RWPE2 (cell line): ENCODE data around the gene SYT9.

ENCODE experiments used
- ATAC-seq: fragments of 200-7000 bp; cut with Tn5 transposase; 3 replicates; pipeline ENCODE4 v1.9.1; 2021; ENCODE audit warnings: low read depth
- DNase-seq: peaks from one replicate; pipeline ENCODE4 v3.0.0-alpha.2; 2020; ENCODE audit warnings: low spot score
- H3K27ac ChIP-seq: fragments of 450-650 bp; 2 replicates; pipeline ENCODE4 v1.5.1; 2017; ENCODE audit warnings: mild to moderate bottlenecking; ENCODE audit not compliant: poor library complexity, severe bottlenecking
- H3K27me3 ChIP-seq: fragments of 250-450 bp; sonication (Bioruptor Pico); 2 replicates; pipeline ENCODE4 v1.5.1; 2021; ENCODE audit warnings: mild to moderate bottlenecking, moderate library complexity; ENCODE audit not compliant: insufficient read depth, poor library complexity, severe bottlenecking
- H3K36me3 ChIP-seq: fragments of 250-450 bp; sonication (Bioruptor Pico); 2 replicates; pipeline ENCODE4 v1.5.1; 2020; ENCODE audit warnings: low read depth, mild to moderate bottlenecking, moderate library complexity
- H3K4me1 ChIP-seq: fragments of 250-450 bp; sonication (Bioruptor Pico); 2 replicates; pipeline ENCODE4 v1.5.1; 2021; ENCODE audit warnings: mild to moderate bottlenecking, moderate library complexity; ENCODE audit not compliant: insufficient read depth, poor library complexity, severe bottlenecking
- H3K4me3 ChIP-seq: fragments of 250-450 bp; sonication (Bioruptor Pico); 2 replicates; pipeline ENCODE4 v1.5.1; 2021; ENCODE audit warnings: mild to moderate bottlenecking, moderate library complexity; ENCODE audit not compliant: severe bottlenecking
- H3K9me3 ChIP-seq: fragments of 250-450 bp; sonication (Bioruptor Pico); 2 replicates; pipeline ENCODE4 v1.5.1; 2021; ENCODE audit warnings: mild to moderate bottlenecking, moderate library complexity; ENCODE audit not compliant: severe bottlenecking
- TF ChIP-seq, protein P1 (sequence below): fragments of 450-650 bp; IDR thresholded peaks from one replicate; pipeline ENCODE4 v1.5.1; 2017; ENCODE audit warnings: mild to moderate bottlenecking, moderate library complexity; ENCODE audit not compliant: poor library complexity, severe bottlenecking

SYT9 gene

DNA sequence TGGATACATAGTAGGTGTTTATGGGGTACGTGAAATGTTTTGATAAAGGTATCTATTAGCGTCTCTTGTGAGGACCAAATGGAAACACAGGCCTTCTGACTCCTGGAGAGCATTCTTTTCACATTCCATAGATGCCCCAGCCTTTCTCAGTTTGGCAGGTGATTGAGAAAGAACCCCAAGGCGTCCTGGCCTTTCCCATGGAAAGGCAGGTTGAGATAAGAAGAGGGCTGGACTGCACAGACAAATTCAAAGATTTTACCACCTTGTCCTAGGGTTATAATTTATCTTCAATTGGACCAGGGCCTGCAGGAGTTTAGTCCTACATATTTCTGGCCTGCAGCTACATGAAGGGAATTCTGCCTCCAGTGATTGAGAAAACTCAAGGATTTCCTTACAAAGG lies 232.9 kb downstream of the SYT9 start:
- no peaks in the 10 kb centered on the region for H3K4me1 ChIP-seq
- no peaks in the 10 kb centered on the region for H3K36me3 ChIP-seq
- no peak overlapping the region for H3K4me3 ChIP-seq
- TF ChIP-seq, protein P1, sequence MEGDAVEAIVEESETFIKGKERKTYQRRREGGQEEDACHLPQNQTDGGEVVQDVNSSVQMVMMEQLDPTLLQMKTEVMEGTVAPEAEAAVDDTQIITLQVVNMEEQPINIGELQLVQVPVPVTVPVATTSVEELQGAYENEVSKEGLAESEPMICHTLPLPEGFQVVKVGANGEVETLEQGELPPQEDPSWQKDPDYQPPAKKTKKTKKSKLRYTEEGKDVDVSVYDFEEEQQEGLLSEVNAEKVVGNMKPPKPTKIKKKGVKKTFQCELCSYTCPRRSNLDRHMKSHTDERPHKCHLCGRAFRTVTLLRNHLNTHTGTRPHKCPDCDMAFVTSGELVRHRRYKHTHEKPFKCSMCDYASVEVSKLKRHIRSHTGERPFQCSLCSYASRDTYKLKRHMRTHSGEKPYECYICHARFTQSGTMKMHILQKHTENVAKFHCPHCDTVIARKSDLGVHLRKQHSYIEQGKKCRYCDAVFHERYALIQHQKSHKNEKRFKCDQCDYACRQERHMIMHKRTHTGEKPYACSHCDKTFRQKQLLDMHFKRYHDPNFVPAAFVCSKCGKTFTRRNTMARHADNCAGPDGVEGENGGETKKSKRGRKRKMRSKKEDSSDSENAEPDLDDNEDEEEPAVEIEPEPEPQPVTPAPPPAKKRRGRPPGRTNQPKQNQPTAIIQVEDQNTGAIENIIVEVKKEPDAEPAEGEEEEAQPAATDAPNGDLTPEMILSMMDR: no peak
- ATAC-seq (no peak), DNase-seq (no peak)
- no peaks in the 10 kb centered on the region for H3K9me3 ChIP-seq
- no peaks in the 10 kb centered on the region for H3K27me3 ChIP-seq
- H3K27ac ChIP-seq: no peak overlapping the region

DNA sequence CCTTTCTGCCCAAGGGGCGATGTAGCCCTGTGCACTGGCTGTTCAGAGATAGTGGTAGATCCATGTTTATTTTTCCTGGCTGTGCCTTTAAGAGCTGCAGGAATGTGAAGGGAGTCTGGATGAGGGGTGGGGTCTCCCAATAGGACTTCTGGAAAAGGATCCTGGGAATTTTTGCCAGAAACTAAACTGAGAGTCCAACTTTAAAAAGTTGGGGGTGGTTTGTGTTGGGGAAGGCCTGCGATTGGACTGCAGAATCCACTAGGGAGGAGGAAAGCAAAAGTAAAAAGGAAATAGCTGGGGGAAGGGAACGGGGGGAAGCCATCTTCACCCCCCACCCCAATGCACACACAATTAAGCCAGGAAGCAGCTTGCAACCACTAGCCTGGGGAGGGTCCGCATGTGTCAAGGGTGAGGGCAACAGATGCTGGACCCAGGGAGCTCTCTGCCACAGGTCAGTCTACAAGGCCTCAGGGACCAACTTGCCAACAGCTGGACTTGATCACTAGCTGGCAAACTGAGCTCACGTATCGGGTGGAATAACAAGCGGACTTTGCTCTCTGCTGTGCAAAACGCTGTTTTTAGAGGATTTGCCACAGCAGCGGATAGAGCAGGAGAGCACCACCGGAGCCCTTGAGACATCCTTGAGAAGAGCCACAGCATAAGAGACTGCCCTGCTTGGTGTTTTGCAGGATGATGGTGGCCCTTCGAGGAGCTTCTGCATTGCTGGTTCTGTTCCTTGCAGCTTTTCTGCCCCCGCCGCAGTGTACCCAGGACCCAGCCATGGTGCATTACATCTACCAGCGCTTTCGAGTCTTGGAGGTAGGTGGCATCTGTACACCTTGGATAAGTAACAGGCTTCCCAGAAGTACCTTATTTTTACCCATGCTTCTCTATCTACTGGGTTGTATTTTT lies 233.7 kb downstream of the SYT9 start, which contains the start of gene OLFML1:
OLFML1 (plus strand) TSS at position 321 of the 912 bp plus-strand sequence; CDS start at position 691, 370 bp downstream.
- Histone ChIP-seq H3K27ac (no peak within 1 kb of the TSS), H3K36me3 (no peaks in the 10 kb centered on the region), H3K4me1 (no peaks in the 10 kb centered on the region), H3K27me3 (no peaks in the 10 kb centered on the region), H3K4me3 (no peak within 1 kb of the TSS), H3K9me3 (no peaks in the 10 kb centered on the region)
- ATAC-seq (no peak), DNase-seq (no peak)
- TF ChIP-seq, protein P1: no peak

DNA sequence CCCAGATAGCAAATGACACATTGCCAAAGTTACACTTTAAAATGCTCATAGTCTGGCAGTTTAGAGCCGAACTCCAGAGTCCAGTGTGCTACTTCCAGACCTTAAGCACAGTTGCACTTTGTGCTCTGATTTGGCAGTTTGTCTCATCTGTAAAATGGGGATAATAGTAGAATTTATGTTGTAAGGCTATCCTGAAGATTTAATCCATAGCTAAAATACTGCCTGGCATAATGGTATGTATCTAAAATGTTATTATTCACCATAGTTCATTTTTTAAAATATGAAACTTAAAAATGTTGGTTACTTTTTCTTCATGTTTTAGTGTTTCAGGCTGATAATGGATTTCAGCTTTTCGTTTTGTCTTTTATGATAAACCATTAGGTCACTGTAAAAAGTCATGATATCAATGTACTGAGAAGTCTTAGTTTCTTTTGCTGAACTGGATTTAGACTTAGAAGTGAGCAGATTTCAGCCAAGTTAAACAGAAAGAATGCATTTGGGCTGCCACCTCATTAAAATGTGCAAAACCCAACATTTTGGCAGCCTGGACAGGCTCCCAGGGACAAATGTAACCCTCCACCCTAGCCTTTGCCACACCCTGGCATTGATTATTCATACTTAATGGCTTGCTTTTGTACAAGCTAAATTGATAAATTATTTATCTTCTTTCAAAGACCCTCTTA lies 234.5 kb downstream of the SYT9 start:
- no peaks in the 10 kb centered on the region for H3K36me3 ChIP-seq
- no peaks in the 10 kb centered on the region for H3K9me3 ChIP-seq
- no peak overlapping the region for H3K4me3 ChIP-seq
- TF ChIP-seq, protein P1: no peak
- no peaks in the 10 kb centered on the region for H3K27me3 ChIP-seq
- no peak overlapping the region for H3K27ac ChIP-seq
- no peak for DNase-seq
- no peak for ATAC-seq
- no peaks in the 10 kb centered on the region for H3K4me1 ChIP-seq

DNA sequence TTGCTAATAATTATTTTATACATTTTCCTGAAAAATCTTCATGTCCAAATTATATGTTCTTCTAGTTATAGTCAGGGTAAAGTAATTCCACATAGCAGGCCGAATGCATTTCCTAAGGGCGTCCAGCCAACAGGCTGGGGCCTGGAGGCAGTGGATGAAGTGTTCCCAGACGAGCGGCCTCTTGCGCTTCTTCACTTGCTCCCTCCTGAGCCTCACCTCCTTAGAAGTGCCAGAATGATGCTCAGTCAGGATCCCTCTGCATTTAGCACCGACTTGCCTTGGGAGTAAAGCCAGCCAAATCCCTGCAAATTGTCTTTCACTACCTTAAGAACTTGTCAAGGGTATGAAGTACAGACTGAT lies 235.1 kb downstream of the SYT9 start:
- H3K36me3 ChIP-seq: no peaks in the 10 kb centered on the region
- H3K27me3 ChIP-seq: no peaks in the 10 kb centered on the region
- no peak overlapping the region for H3K27ac ChIP-seq
- TF ChIP-seq, protein P1: no peak
- no peak for DNase-seq
- H3K4me3 ChIP-seq: no peak overlapping the region
- ATAC-seq: no peak
- no peaks in the 10 kb centered on the region for H3K9me3 ChIP-seq
- no peaks in the 10 kb centered on the region for H3K4me1 ChIP-seq
